Liver (tissue), 9 donors: ENCODE results near the gene DRAP1. TPM values are rescaled to one million over a fixed set of nuclear protein-coding genes. Genes with fewer than 3 reads are reported as not detected.
A peak's percentile ranks its signal among the peaks of the same experiment; 100 is the strongest.

ENCODE experiments used
- DNase-seq: peaks from one replicate; pipeline ENCODE4 v3.0.0-alpha.2; 2017; ENCODE audit warnings: low spot score
- H3K27ac ChIP-seq, 2 donors: one replicate each; pipeline ENCODE4 v1.7.0; 2013; ENCODE audit warnings: inconsistent platforms in 2 of 2, low read length in 2 of 2, control low read depth in 1 of 2, low read depth in 1 of 2, mild to moderate bottlenecking in 1 of 2
- H3K27me3 ChIP-seq, 4 donors: one replicate each; pipeline versions ENCODE4 v1.6.1 to v1.7.0; 2013; ENCODE audit warnings: low read length in 3 of 4, inconsistent platforms in 1 of 4, mild to moderate bottlenecking in 1 of 4, moderate library complexity in 1 of 4; ENCODE audit not compliant: control insufficient read depth in 4 of 4, insufficient read depth in 4 of 4
- H3K36me3 ChIP-seq, 4 donors: one replicate each; pipeline versions ENCODE4 v1.6.1 to v1.7.0; 2013; ENCODE audit warnings: low read length in 3 of 4, mild to moderate bottlenecking in 3 of 4, low read depth in 1 of 4, moderate library complexity in 1 of 4; ENCODE audit not compliant: control insufficient read depth in 4 of 4, insufficient read depth in 3 of 4
- H3K4me1 ChIP-seq, 4 donors: one replicate each; pipeline versions ENCODE4 v1.6.1 to v1.7.0; 2013; ENCODE audit warnings: low read length in 3 of 4, mild to moderate bottlenecking in 3 of 4, moderate library complexity in 1 of 4; ENCODE audit not compliant: control insufficient read depth in 4 of 4, insufficient read depth in 4 of 4
- H3K4me3 ChIP-seq, 3 donors: one replicate each; pipeline versions ENCODE4 v1.6.1 to v1.7.0; 2013; ENCODE audit warnings: low read length in 3 of 3, control low read depth in 1 of 3, low read depth in 1 of 3, mild to moderate bottlenecking in 1 of 3
- H3K9ac ChIP-seq, 2 donors: one replicate each; pipeline ENCODE4 v1.7.0; 2013; ENCODE audit warnings: low read length in 2 of 2, mild to moderate bottlenecking in 2 of 2, moderate library complexity in 2 of 2, control low read depth in 1 of 2, low read depth in 1 of 2
- H3K9me3 ChIP-seq, 4 donors: one replicate each; pipeline versions ENCODE4 v1.6.1 to v1.7.0; 2013; ENCODE audit warnings: low read length in 3 of 4; ENCODE audit not compliant: control insufficient read depth in 4 of 4
- CTCF ChIP-seq: fragments of 150-350 bp; IDR thresholded peaks from 2 replicates; pipeline ENCODE4 v1.5.1; 2017; ENCODE audit warnings: improper control_type of control experiment, low read depth, low read length; ENCODE audit not compliant: missing input control
- FOXA1 ChIP-seq: IDR thresholded peaks from 2 replicates; pipeline ENCODE4 v1.6.1; 2016; ENCODE audit warnings: antibody characterized with exemption
- GABPA ChIP-seq, 2 donors: IDR thresholded peaks in 1 of 2; conservative IDR thresholded peaks in 1 of 2; 2 replicates each; pipeline ENCODE4 v1.6.1; 2016; ENCODE audit warnings: antibody characterized with exemption in 2 of 2, mild to moderate bottlenecking in 1 of 2, moderate library complexity in 1 of 2
- HNF4G ChIP-seq: IDR thresholded peaks from 2 replicates; pipeline ENCODE4 v1.6.1; 2016; ENCODE audit warnings: antibody characterized with exemption
- MAX ChIP-seq: IDR thresholded peaks from 2 replicates; pipeline ENCODE4 v1.6.1; 2016; ENCODE audit warnings: antibody characterized with exemption
- NR2F2 ChIP-seq: IDR thresholded peaks from 2 replicates; pipeline ENCODE4 v1.6.1; 2016; ENCODE audit warnings: antibody characterized with exemption
- RAD21 ChIP-seq, 2 donors: IDR thresholded peaks; 2 replicates each; pipeline ENCODE4 v1.6.1; 2016; ENCODE audit warnings: antibody characterized with exemption in 2 of 2, mild to moderate bottlenecking in 2 of 2
- REST ChIP-seq: IDR thresholded peaks from 2 replicates; pipeline ENCODE4 v1.6.1; 2016; ENCODE audit warnings: antibody characterized with exemption, mild to moderate bottlenecking
- RXRA ChIP-seq, 2 donors: IDR thresholded peaks; 2 replicates each; pipeline ENCODE4 v1.6.1; 2017 to 2018; ENCODE audit warnings: antibody characterized with exemption in 2 of 2, mild to moderate bottlenecking in 1 of 2
- SP1 ChIP-seq: IDR thresholded peaks from 2 replicates; pipeline ENCODE4 v1.6.1; 2018; ENCODE audit warnings: antibody characterized with exemption, mild to moderate bottlenecking
- TAF1 ChIP-seq: conservative IDR thresholded peaks from 2 replicates; pipeline ENCODE4 v1.6.1; 2016; ENCODE audit warnings: antibody characterized with exemption, mild to moderate bottlenecking
- YY1 ChIP-seq: IDR thresholded peaks from 2 replicates; pipeline ENCODE4 v1.6.1; 2016; ENCODE audit warnings: antibody characterized with exemption, mild to moderate bottlenecking
- ZBTB33 ChIP-seq: IDR thresholded peaks from 2 replicates; pipeline ENCODE4 v1.6.1; 2016; ENCODE audit warnings: antibody characterized with exemption
- WGBS: extraction: QIAGEN DNeasy Blood & Tissue Kit; methylation state at CpG from one replicate; pipeline ENCODE4 v1.1.7; 2013; 5-methylcytosine and 5-hydroxymethylcytosine counted together
- polyA plus RNA-seq, 2 donors: library from polyadenylated mRNA; stranded (reverse) in 1 of 2; unstranded in 1 of 2; fragments of 200-250 nt in 1 of 2; fragments of >200 nt in 1 of 2; fragmentation: Nextera tagmentation in 1 of 2; extraction: Ambion mirVana in 1 of 2; gene quantifications; one replicate each; pipeline versions ENCODE4 v1.2.1 to v1.2.3, GENCODE V29; 2013 to 2015
- total RNA-seq, 2 donors: library from RNA; depleted of rRNA; stranded (reverse); fragments of >200 nt; gene quantifications; one replicate each; pipeline ENCODE4 v1.2.3, GENCODE V29; 2014
- TF ChIP-seq, protein P1 (sequence below): IDR thresholded peaks from 2 replicates; pipeline ENCODE4 v1.6.1; 2016; ENCODE audit warnings: antibody characterized with exemption
- donor health status: healthy.
- donor health status: healthy.
- donor health status: healthy.
- donor health status: healthy.
- donor health status: healthy.

The DRAP1 gene
- total and polyA plus RNA-seq, 4 donors, result 18.1 to 57.3 (median 42.3) TPM

- Histone ChIP-seq H3K27me3 (no peaks in the 10 kb centered on the region), H3K9ac (no peak overlapping the region), H3K27ac (peak overlapping the region in 1 of 2 donors; percentile 89), H3K36me3 (peaks cover 0 to 12% (median 2%) of the 10 kb centered on the region in 4 donors), H3K4me3 (peak overlapping the region in 2 of 3 donors; percentile 62 to 93), H3K4me1 (peaks cover 10 to 43% (median 27%) of the 10 kb centered on the region in 4 donors), H3K9me3 (no peaks in the 10 kb centered on the region)
- 90% methylated on average over 14 of the region's 14 CpGs for WGBS
- TF ChIP-seq REST (no peak), FOXA1 (no peak), RAD21 (IDR thresholded peaks at IDR 0.05) (no peak), YY1 (no peak), RXRA (IDR thresholded peaks at IDR 0.05) (no peak)
- no peak for DNase-seq
These were observed 32.2 kb upstream of the DRAP1 start for GRCh38 chr11:65886826-65887722.

- H3K4me1 ChIP-seq, result peaks cover 10 to 47% (median 29%) of the 10 kb centered on the region in 4 donors
- no peak for TF ChIP-seq GABPA (IDR thresholded peaks at IDR 0.05 in 1 of 2, conservative IDR thresholded peaks at IDR 0.05 in 1 of 2)
- no peak for TF ChIP-seq RXRA (IDR thresholded peaks at IDR 0.05)
- TF ChIP-seq NR2F2, result no peak
- TF ChIP-seq ZBTB33, result no peak
- no peak for TF ChIP-seq HNF4G
- TF ChIP-seq CTCF, result no peak
- TF ChIP-seq MAX, result no peak
- no peak for TF ChIP-seq SP1
- TF ChIP-seq, protein P1, sequence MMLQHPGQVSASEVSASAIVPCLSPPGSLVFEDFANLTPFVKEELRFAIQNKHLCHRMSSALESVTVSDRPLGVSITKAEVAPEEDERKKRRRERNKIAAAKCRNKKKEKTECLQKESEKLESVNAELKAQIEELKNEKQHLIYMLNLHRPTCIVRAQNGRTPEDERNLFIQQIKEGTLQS, result no peak
- TF ChIP-seq TAF1, result no peak
- no peak for DNase-seq
- peaks cover 0 to 9% (median 2%) of the 10 kb centered on the region in 4 donors for H3K36me3 ChIP-seq
- no peaks in the 10 kb centered on the region for H3K9me3 ChIP-seq
- H3K27ac ChIP-seq, result peak overlapping the region; percentile 83 to 89
- no peaks in the 10 kb centered on the region for H3K27me3 ChIP-seq
- H3K9ac ChIP-seq, result peak overlapping the region; percentile 23 to 48
- H3K4me3 ChIP-seq, result peak overlapping the region; percentile 62 to 94 (median 93)
- WGBS, result 7% methylated on average over 23 of the region's 23 CpGs
These were observed 31.5 kb upstream of the DRAP1 start for GRCh38 chr11:65887723-65888162.
